Loucy (cell line): ENCODE data around the gene PIGN.

Experiments used
- CTCF ChIP-seq: fragments of 200-600 bp; sonication (generic); conservative IDR thresholded peaks from 2 replicates; pipeline ENCODE4 v1.5.1; 2014; ENCODE audit warnings: mild to moderate bottlenecking, antibody characterized with exemption, low read length
- EZH2phosphoT487 ChIP-seq: fragments of 200-600 bp; IDR thresholded peaks from 2 replicates; pipeline ENCODE4 v1.6.1; 2018; ENCODE audit warnings: antibody characterized with exemption, mild to moderate bottlenecking, moderate library complexity, borderline replicate concordance

- TF ChIP-seq CTCF (no peak), EZH2phosphoT487 (no peak)
Measured at GRCh38 chr18:62119884-62120283, 67.0 kb downstream of the PIGN start.
